GM12878 (cell line): ENCODE data around the gene MAZ. TPM values are rescaled to one million over a fixed set of nuclear protein-coding genes. Genes with fewer than 3 reads are reported as not detected.

Experiments
- ETV6 ChIP-seq, 2 experiments: fragments of 450-650 bp in 1 of 2; IDR thresholded peaks in 1 of 2; conservative IDR thresholded peaks in 1 of 2; 2 replicates each; pipeline ENCODE4 v1.6.1; 2014; ENCODE audit warnings: antibody characterized with exemption in 1 of 2, borderline replicate concordance in 1 of 2, low read depth in 1 of 2, mild to moderate bottlenecking in 1 of 2, moderate library complexity in 1 of 2
- FOXM1 ChIP-seq: IDR thresholded peaks from 2 replicates; pipeline ENCODE4 v1.6.1; 2012; ENCODE audit warnings: low read depth, mild to moderate bottlenecking, inconsistent platforms, low read length, moderate library complexity
- IKZF1 ChIP-seq: fragments of 450-650 bp; conservative IDR thresholded peaks from 2 replicates; pipeline ENCODE4 v1.6.1; 2017; ENCODE audit warnings: antibody characterized with exemption, mild to moderate bottlenecking
- IKZF2 ChIP-seq, 2 experiments: fragments of 450-650 bp; IDR thresholded peaks; 2 replicates each; pipeline ENCODE4 v1.6.1; 2017; ENCODE audit warnings: mild to moderate bottlenecking in 2 of 2, moderate library complexity in 2 of 2
- KLF5 ChIP-seq: fragments of 450-650 bp; IDR thresholded peaks from 2 replicates; pipeline ENCODE4 v1.6.1; 2014; ENCODE audit warnings: mild to moderate bottlenecking; ENCODE audit not compliant: partially characterized antibody
- NR2C1 ChIP-seq: fragments of 450-650 bp; IDR thresholded peaks from 2 replicates; pipeline ENCODE4 v1.6.1; 2017; ENCODE audit warnings: antibody characterized with exemption, mild to moderate bottlenecking, moderate library complexity
- POLR2A ChIP-seq: IDR thresholded peaks from 2 replicates; pipeline ENCODE4 v1.6.1; 2011; ENCODE audit warnings: low read depth, mild to moderate bottlenecking, low read length
- POU2F2 ChIP-seq: IDR thresholded peaks from 3 replicates; pipeline ENCODE4 v1.6.1; 2011; ENCODE audit warnings: low read depth, mild to moderate bottlenecking, low read length, borderline replicate concordance
- RBBP5 ChIP-seq: fragments of 200-600 bp; sonication (generic); conservative IDR thresholded peaks from 2 replicates; pipeline ENCODE4 v1.6.1; 2016
- SPI1 ChIP-seq: IDR thresholded peaks from 2 replicates; pipeline ENCODE4 v1.6.1; 2011; ENCODE audit warnings: low read depth, mild to moderate bottlenecking, low read length, moderate library complexity, borderline replicate concordance; ENCODE audit not compliant: insufficient read depth
- TARDBP ChIP-seq: IDR thresholded peaks from 2 replicates; pipeline ENCODE4 v1.6.1; 2016; ENCODE audit warnings: borderline replicate concordance
- TCF12 ChIP-seq: IDR thresholded peaks from 2 replicates; pipeline ENCODE4 v1.6.1; 2011; ENCODE audit warnings: low read depth, mild to moderate bottlenecking, low read length
- TCF3 ChIP-seq: IDR thresholded peaks from 2 replicates; pipeline ENCODE4 v1.6.1; 2012; ENCODE audit warnings: low read depth, mild to moderate bottlenecking, low read length, borderline replicate concordance; ENCODE audit not compliant: insufficient read depth
- ZNF384 ChIP-seq: IDR thresholded peaks from 2 replicates; pipeline ENCODE4 v1.6.1; 2012; ENCODE audit warnings: low read depth, mild to moderate bottlenecking, low read length, improper control_type of control experiment, borderline replicate concordance
- polyA plus RNA-seq, 11 experiments: library from polyadenylated mRNA; depleted of rRNA in 4 of 11; unstranded in 6 of 11; stranded (reverse) in 5 of 11; fragments of >200 nt; fragmentation: Nextera tagmentation in 4 of 11; fragmentation: Illumina TruSeq in 1 of 11; extraction: Ambion mirVana in 4 of 11; extraction: Trizol in 1 of 11; gene quantifications; 1 replicate in 1 of 11; 2 replicates in 10 of 11; pipeline versions ENCODE4 v1.2.1 to v1.2.3, GENCODE V29; 2011 to 2016; ENCODE audit warnings: inconsistent platforms in 2 of 11, missing spikeins in 2 of 11, low read depth in 1 of 11
- total RNA-seq, 4 experiments: library from RNA; depleted of rRNA in 3 of 4; stranded (reverse); fragments of >200 nt in 3 of 4; fragmentation: Illumina TruSeq in 1 of 4; extraction: Trizol in 1 of 4; gene quantifications; 2 replicates each; pipeline versions ENCODE4 v1.2.1 to v1.2.3, GENCODE V29; 2013 to 2021
- TF ChIP-seq, protein P1 (sequence below): IDR thresholded peaks from 2 replicates; pipeline ENCODE4 v1.6.1; 2011; ENCODE audit warnings: low read depth, low read length, improper control_type of control experiment, borderline replicate concordance
- TF ChIP-seq, protein P2 (sequence below): IDR thresholded peaks from 2 replicates; pipeline ENCODE4 v1.6.1; 2012; ENCODE audit warnings: low read depth, low read length, improper control_type of control experiment
- TF ChIP-seq, protein P3 (sequence below): fragments of 450-650 bp; IDR thresholded peaks from 2 replicates; pipeline ENCODE4 v1.6.1; 2014; ENCODE audit warnings: mild to moderate bottlenecking
- TF ChIP-seq, protein P4 (sequence below): fragments of 450-650 bp; IDR thresholded peaks from 2 replicates; pipeline ENCODE4 v1.6.1; 2017; ENCODE audit warnings: mild to moderate bottlenecking, moderate library complexity
- TF ChIP-seq, protein P5 (sequence below): IDR thresholded peaks from 2 replicates; pipeline ENCODE4 v1.6.1; 2011; ENCODE audit warnings: borderline replicate concordance, low read depth, mild to moderate bottlenecking, moderate library complexity, mixed read lengths, low read length; ENCODE audit not compliant: insufficient read depth; ENCODE audit errors: extremely low read length
- TF ChIP-seq, protein P6 (sequence below): IDR thresholded peaks from 2 replicates; pipeline ENCODE4 v1.6.1; 2011; ENCODE audit warnings: borderline replicate concordance, low read depth, mild to moderate bottlenecking, moderate library complexity, low read length; ENCODE audit not compliant: insufficient read depth, poor library complexity, severe bottlenecking

The MAZ gene
- total and polyA plus RNA-seq, 10 of the 15 experiments (the other 5 are each of a cell fraction or from before 2014, with no cell fraction given): 23.9 to 309 (median 116) TPM

DNA sequence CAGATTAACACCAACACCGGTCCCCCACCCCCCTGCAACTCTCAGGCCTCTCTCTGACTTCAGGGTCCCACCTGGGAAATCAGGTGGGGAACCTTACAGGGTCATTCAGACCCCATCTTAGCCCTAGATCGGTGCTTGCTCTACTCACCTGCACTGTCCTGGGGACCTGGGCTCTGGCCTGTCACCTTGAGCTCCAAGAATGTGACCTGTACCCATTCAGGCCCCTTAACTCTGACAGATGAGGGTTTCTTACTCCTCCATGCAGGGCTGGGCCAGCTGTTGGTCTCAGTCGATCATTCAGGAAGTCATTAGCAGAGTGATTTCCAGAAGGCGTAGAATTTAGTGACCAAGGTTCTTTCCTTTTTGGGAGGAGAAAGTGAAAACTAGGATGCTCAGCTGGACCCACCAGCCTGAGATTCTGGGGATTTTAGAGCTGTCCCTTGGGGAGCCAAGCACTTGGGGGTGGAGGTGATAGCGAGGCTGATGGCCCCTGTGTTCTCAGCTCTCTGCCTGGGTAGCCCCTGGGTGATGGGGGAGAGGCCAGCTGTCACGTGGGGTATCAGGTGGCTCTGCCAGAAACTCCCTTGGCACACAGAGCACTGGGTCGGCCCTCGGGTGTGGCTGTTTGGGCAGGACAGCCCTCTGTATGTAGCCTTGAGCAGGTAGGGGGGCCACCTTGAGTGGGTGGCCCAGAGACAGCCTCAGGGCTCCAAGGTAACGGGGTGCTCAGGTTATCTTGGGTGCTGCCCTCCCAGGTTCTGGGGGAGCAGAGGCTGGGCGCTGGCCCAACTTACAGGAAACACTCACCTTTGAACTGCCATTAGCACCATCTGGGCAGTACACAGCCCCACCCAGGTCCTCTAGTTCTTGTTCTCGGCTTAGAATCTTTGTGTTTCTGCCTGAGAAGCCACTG is 14.7 kb downstream of the MAZ start (continued):
- TF ChIP-seq, protein P1, sequence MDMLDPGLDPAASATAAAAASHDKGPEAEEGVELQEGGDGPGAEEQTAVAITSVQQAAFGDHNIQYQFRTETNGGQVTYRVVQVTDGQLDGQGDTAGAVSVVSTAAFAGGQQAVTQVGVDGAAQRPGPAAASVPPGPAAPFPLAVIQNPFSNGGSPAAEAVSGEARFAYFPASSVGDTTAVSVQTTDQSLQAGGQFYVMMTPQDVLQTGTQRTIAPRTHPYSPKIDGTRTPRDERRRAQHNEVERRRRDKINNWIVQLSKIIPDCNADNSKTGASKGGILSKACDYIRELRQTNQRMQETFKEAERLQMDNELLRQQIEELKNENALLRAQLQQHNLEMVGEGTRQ: peak; percentile 94
- TF ChIP-seq IKZF2 (IDR thresholded peaks at IDR 0.05) (no peak), SPI1 (no peak), IKZF1 (peak; percentile 32), FOXM1 (no peak), TARDBP (no peak), ETV6 (conservative IDR thresholded peaks at IDR 0.05 in 1 of 2, IDR thresholded peaks at IDR 0.05 in 1 of 2; ENCODE audit: borderline replicate concordance in 1 of 2, low read depth in 1 of 2) (no peak), TCF12 (0 out of 2 replicates have a peak, but pooled peaks have one; percentile 1), POU2F2 (0 out of 3 replicates have a peak, but pooled peaks have one; percentile 18), TCF3 (no peak), POLR2A (peak; percentile 87), RBBP5 (no peak), NR2C1 (peak; percentile 45; the same call in 1 of the 2 replicates), KLF5 (peak; percentile 55), ZNF384 (no peak)
- TF ChIP-seq, protein P2, sequence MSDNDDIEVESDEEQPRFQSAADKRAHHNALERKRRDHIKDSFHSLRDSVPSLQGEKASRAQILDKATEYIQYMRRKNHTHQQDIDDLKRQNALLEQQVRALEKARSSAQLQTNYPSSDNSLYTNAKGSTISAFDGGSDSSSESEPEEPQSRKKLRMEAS: peak; percentile 27; the same call in 1 of the 2 replicates
- TF ChIP-seq, protein P3, sequence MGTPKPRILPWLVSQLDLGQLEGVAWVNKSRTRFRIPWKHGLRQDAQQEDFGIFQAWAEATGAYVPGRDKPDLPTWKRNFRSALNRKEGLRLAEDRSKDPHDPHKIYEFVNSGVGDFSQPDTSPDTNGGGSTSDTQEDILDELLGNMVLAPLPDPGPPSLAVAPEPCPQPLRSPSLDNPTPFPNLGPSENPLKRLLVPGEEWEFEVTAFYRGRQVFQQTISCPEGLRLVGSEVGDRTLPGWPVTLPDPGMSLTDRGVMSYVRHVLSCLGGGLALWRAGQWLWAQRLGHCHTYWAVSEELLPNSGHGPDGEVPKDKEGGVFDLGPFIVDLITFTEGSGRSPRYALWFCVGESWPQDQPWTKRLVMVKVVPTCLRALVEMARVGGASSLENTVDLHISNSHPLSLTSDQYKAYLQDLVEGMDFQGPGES: no peak
- TF ChIP-seq, protein P4, sequence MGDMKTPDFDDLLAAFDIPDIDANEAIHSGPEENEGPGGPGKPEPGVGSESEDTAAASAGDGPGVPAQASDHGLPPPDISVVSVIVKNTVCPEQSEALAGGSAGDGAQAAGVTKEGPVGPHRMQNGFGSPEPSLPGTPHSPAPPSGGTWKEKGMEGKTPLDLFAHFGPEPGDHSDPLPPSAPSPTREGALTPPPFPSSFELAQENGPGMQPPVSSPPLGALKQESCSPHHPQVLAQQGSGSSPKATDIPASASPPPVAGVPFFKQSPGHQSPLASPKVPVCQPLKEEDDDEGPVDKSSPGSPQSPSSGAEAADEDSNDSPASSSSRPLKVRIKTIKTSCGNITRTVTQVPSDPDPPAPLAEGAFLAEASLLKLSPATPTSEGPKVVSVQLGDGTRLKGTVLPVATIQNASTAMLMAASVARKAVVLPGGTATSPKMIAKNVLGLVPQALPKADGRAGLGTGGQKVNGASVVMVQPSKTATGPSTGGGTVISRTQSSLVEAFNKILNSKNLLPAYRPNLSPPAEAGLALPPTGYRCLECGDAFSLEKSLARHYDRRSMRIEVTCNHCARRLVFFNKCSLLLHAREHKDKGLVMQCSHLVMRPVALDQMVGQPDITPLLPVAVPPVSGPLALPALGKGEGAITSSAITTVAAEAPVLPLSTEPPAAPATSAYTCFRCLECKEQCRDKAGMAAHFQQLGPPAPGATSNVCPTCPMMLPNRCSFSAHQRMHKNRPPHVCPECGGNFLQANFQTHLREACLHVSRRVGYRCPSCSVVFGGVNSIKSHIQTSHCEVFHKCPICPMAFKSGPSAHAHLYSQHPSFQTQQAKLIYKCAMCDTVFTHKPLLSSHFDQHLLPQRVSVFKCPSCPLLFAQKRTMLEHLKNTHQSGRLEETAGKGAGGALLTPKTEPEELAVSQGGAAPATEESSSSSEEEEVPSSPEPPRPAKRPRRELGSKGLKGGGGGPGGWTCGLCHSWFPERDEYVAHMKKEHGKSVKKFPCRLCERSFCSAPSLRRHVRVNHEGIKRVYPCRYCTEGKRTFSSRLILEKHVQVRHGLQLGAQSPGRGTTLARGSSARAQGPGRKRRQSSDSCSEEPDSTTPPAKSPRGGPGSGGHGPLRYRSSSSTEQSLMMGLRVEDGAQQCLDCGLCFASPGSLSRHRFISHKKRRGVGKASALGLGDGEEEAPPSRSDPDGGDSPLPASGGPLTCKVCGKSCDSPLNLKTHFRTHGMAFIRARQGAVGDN: peak; percentile 57; the same call in 1 of the 2 replicates
- TF ChIP-seq, protein P5, sequence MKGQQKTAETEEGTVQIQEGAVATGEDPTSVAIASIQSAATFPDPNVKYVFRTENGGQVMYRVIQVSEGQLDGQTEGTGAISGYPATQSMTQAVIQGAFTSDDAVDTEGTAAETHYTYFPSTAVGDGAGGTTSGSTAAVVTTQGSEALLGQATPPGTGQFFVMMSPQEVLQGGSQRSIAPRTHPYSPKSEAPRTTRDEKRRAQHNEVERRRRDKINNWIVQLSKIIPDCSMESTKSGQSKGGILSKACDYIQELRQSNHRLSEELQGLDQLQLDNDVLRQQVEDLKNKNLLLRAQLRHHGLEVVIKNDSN: peak; percentile 94
- TF ChIP-seq, protein P6, sequence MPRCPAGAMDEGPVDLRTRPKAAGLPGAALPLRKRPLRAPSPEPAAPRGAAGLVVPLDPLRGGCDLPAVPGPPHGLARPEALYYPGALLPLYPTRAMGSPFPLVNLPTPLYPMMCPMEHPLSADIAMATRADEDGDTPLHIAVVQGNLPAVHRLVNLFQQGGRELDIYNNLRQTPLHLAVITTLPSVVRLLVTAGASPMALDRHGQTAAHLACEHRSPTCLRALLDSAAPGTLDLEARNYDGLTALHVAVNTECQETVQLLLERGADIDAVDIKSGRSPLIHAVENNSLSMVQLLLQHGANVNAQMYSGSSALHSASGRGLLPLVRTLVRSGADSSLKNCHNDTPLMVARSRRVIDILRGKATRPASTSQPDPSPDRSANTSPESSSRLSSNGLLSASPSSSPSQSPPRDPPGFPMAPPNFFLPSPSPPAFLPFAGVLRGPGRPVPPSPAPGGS: no peak
